HT-29 (cell line): ENCODE results near the gene ZNF536. TPM values are rescaled to one million over a fixed set of nuclear protein-coding genes. Genes with fewer than 3 reads are reported as not detected.
A peak's percentile ranks its signal among the peaks of the same experiment; 100 is the strongest.
"Not testable (repeated sequence)": the region's sequence is repeated elsewhere in the genome, so short reads cannot be mapped to it uniquely, and the experiment has no call there.

Source experiments
- DNase-seq: peaks from one replicate; pipeline ENCODE4 v3.0.0-alpha.2; 2015; ENCODE audit warnings: low spot score
- total RNA-seq: library from RNA; depleted of rRNA; stranded (reverse); fragments of >200 nt; shearing (Covaris generic); gene quantifications from 2 replicates; pipeline ENCODE4 v1.2.3, GENCODE V29; 2014

The ZNF536 gene
- total RNA-seq, 1 experiment from 2014 or later = not detected

DNA sequence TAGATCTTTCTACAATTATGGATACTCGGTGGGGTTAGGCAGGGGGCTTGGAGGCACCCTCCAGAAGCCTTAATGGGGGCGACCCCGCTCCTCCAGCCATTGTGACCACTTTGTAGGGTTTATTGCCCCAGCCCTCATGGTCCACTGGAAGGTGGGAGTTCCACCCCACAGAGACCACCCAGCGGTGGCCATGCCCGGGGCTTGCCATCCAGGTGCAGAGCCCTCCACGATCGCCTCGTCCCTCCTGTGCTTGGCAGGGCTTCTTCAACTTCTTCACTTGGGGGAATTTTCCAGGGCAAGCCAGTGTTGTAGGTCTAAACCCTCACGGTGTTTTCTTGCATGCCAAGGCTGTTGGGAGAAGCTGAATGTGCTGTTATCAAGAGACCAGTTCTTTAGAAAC is 16.1 kb downstream of the ZNF536 start:
- DNase-seq = no peak

DNA sequence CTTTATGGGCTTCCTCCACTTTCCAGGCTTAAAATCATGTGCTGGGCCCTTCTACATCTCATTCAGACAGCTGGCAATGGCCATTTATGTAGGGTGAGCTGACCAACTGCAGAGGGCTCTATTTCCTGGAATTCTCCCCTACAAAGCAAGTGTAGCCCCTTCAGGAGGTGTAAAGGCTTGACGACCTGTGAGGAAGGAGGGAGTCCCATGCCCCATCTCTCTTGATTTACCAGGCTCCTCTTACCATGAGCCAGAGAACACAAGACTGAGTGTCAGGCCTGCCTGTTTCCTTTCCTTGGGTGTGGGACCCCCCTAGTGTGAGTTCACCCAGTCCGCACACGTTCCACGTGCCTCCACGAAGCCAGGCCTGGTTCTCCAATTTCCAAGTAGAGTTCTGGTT is 16.6 kb downstream of the ZNF536 start:
- no peak for DNase-seq

DNA sequence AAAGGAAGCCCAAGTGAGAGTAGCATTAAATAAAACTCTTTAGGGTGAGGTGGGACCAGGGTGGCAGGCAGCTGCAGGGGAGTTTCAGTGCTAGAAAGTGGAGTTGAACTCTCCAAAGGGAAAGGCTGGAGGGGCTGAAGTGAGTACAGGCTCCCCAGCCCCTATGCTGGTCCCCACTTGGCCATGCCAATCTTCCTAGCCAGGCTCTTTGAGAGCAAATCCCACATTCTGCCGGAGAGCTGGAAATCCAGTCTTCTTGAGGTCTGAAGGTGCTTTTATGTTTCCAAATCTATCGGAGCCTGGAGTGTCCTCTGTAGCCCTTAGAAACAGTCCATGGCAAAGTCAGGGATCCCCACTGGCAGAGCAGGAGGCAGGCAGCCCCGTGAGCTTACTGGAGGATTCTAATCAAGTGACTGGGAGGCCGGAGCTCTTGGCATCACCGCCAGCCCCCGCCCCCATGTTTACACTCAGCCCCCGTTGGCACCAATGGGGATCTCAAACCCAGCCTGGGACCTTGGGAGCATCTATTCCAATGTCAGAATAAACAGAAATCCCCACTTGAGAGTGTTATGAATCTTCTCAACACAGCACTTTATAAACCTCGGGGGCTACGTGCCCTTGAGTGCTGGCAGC is 18.3 kb downstream of the ZNF536 start:
- no peak for DNase-seq

DNA sequence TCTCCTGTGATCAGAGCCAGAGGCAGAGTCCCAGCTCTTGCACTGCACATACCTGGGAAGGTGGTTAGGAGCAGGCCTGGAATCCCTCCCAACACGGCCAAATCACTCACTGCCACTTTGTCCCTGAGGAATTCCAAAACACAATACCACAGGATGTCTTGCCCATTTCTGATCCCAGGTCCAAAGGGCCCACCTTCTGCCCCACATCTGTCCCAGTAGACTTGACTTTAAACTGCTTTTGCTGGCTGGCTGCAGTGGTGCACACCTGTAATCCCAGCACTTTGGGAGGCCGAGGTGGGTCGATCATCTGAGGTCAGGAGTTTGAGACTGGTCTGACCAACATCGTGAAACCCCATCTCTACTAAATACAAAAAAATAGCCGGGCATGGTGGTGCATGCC is 18.9 kb downstream of the ZNF536 start:
- DNase-seq = no peak

DNA sequence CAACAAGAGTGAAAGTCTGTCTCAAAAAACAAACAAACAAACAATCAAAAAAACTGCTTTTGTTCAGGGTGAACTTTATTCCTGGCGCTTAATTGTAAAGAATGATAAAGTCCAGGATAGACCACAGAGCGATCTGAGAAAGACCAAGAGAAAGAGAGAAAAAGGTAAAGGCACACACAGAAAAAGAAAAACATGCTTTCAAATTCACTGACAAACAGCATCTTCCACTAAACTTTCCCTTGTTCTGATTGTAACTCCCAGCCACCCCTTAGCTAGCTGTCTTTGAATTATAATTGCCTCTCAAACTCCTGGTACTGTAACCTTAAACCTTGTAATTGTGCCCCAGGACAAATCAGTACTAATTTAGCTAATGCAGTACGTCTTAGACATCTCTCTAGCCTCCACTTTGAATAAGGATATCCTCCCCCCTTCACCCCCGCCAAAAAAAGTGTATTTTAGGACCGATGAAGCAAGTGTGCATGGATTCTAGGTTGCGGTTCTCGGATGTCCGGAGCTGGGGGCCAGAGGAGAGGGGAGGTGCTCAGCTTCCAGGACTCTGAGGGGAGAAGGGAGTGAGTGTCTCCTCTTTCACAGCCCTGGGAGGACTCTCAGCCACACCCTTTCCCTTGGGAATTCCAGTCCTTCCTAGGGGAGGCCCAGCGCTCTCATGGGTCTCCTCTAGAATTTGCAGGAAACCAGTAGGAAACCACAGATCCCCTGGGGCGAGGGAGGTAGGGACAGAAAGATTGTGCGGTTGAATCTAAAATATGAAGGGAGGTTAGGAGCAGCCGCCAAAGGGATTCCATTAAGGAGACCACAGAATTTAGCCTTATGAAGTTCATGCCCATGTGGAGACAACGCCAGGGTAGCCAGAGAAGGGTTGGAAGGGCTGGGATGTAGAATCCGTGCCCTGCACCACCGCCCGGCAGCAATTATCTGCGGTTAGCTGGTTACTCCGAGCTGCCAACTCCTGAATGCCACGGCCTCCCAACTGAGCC is 19.7 kb downstream of the ZNF536 start:
- no peak for DNase-seq

DNA sequence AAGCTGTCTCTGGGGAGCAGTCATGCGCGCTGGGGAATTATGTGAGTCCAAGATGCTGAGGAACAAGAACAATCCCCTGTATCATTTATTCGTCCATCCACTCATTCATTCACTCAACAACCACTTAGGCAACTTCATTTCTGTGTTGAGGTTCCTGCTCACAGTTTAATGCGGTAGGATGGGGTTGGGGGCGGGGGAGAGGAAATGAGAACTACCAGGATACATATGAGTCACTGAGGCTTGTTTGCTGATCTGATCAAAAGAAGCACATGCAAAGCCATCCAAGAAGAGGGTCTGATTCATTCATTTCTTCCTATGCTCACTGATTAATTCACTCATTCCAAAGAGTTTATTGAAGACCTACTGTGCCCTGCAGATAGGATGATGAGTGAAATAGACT is 20.9 kb downstream of the ZNF536 start:
- DNase-seq = no peak

DNA sequence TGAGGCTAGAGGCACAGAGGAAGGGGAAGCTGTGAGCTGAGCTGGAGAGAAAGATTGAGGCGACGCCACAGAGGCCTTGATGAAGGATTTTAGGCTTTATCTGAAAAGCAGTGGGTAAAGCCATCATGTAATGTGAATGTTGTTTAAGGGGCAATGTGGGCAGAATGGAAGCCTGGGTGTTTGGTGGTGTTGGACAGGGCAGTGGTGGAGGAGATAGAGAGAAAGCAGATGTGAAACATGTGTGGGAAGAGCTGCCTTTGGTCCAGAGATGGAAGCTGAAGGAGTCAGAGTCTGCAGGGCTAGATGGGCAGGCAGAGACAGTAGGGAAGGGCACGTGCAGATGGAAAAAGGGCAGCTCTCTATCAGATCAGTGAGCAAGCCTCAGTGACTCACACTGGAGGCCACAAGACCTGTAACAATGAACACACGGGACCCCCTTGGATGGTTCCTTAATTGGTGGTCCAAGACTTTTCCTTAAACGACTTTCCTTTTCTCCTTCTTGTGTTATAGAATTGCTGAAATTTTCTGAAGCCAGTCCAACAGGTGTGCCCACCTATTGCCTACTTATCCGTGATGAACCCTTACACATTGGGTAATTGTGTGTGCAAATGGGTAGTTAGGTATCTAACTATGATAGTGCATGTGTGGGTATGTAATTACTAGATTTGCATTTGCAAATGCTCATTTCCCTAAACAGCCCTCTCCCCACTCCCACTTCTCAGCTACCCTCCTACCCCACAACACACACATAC is 21.7 kb downstream of the ZNF536 start:
- no peak for DNase-seq

DNA sequence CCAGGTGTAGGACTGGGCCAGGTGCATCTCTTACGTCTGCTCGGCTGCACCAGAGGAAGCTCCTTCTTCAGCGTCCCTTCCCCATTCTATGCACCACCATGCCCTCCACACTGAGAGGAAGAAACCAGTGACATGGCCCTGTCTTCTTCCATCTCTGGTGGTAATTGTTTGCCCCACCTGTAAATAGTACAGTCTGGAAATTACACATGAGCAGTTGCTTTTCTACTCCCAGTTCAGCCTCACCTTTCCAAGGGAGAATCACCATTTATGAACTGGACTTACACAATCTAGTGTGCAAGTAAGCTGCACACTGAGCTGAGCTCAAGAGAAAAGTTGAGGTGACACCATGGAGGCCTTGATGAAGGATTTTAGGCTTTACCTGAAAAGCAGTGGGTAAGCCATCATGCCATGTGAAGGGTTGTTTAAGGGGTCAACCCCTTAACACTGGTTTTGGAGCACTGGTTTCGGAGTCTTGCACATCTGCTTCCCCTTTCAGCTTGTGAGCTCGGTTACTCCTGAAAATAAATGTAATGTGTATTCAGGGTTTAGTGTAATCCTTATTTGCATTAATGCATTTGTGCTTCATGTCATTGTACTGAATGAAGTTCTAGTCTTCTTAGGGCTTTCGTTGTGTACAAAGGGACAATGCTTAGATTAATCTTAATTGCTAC is 22.4 kb downstream of the ZNF536 start:
- DNase-seq = no peak

DNA sequence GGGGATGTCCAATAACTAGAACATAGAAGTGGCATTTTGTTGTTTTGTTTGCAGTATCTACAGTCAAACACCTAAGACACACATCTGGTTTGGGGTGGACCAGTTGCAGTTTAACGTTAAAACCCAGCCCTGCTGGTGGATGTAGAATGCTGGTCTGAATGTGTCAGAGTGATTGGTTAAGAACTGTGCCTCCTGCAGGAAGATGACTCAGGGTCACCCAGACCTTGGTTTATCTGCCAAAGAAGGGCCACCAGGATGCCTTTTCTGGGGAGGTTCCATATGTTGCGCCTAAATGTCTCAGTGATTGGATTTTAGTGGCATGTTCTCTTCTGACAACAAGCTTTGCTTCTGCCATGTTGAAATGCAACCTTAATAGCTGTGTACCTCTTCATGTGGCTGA is 23.1 kb downstream of the ZNF536 start:
- DNase-seq = no peak

DNA sequence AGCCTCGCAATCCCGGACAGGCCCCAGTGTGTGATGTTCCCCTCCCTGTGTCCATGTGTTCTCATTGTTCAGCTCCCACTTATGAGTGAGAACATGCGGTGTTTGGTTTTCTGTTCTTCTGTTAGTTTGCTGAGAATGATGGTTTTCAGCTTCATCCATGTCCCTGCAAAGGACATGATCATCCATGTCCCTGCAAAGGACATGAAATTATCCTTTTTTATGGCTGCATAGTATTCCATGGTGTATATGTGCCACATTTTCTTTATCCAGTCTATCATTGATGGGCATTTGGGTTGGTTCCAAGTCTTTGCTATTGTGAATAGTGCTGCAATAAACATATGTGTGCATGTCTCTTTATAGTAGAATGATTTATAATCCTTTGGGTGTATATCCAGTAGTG is 26.4 kb downstream of the ZNF536 start:
- not testable (repeated sequence) for DNase-seq

DNA sequence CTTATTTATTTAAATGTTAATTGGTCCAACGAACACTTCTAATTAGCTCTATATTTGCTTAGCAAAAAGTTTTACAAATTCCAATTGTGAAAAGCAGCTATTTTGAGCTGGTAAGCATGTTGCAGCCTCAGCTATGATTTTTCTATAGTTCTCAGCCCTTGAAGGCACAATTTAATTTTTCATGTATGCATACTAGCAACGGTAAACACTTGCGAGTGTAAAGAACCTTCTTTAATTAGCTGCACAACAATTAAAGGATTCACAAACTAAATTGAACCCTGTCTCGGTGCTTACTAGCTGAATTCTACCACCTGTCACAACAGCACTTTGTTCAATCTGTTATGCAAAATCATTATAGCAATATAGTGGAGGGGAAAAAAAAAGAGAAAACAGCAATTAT is 29.8 kb downstream of the ZNF536 start:
- DNase-seq = no peak

DNA sequence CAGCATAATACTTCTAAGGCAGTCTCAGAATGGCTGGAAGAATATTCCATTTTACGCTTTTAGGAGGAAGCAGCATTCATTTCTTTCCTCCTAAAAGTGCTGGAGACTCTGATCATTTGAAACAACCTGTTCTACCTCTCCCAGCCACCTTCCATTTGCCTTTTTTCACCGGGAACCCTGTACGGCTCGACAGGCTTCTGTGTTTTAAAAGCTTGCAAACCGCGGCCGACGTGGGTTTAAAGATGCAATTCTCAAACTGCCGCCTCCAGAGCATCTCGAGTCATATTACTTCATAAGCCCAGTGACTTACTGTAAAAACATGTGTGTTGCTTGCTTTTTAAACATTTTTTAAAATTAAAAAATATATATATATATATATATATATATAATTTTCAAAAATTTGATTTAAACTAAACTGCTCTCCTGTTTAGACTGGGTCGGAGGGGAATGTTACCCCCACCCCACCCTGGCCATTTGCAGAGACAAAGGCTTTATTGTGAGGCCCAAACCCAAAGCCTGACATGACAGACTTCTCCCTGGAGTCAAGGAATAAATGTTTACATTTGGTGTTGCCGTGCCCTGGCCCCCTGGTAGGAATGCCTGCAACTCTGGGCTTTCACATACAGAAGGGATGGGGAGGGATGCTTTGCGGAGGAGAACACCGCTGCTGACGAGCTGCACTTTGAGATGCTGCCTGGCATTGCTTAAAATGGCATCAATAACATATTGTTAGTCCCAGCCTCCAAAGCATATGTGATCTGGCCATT is 30.4 kb downstream of the ZNF536 start:
- DNase-seq = no peak

DNA sequence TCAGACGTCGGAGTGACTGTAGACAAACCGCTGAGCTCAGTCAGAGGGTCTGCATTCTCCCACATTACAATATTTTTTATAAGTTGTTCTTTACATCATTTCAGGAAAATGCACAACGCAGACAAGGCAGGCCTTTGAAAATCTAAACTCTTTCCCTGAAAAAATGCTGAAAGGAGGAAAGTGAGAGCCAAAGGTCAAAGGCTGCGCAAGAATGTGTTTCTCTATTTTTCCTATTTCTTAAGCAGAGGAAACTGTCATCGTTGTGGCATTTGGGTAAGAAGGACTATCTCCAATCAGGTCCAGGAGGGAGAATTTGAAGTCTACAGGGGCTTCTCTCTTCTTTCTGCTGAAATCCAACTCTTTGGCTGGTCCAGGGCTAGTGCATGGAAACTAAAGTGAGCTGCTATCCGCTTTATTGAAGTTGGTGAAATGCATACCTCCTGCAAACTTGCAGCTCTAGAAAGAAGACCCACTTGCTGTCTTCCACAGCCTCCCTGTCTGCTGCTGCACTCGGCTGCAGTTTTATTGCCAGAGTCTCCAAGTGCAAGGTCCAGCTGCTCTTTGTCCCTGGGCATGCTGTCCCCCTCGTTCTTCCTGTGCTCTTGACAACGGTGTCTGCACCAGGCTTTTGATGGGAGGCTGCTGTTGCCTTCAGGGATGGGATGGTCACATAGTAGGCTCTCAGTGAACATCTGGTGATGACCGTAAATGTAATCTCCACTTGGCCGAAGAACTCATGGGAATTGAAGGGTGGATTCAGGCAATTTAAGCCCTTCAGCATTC is 31.2 kb downstream of the ZNF536 start:
- DNase-seq = no peak

DNA sequence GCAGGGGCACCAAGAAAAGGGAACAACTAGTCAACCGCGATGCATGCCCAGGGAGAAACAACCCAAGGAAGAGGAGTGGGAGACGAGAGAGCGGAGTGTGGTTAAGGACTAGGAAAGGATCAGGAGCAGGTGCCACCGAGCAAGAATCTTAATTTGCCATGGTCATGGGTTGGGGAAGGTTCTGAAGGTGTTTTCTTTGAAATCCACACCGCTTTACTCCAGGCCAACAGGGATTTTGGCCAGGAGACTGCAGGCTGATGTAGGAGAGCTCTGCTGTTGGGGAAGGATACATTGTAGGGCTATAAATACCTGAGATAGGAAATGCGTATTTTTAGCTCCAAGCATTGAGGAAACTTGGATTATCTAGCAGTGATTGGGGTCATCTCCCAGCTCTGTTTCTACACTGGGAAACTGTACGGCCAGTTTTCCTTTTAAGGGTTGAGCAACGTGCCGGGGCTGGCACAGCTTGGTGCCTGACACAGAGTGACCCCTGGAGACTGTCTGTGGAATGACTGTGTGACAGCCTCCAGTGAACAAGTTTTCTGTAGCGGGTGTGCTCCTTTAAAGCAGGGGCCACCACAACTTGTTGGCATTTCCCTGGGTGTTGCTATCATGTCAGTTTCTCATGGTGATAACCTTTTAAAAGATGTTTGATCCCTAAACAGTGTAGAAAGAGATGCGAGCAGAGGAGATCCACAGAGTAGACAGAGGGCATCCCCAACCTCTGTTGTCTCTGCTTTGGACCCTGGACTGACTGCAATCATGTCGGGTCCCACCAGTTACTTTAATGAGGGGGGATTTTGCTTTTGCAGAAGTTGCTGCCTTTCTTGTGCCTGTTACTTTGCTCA is 34.3 kb downstream of the ZNF536 start:
- peak; percentile 57 for DNase-seq

DNA sequence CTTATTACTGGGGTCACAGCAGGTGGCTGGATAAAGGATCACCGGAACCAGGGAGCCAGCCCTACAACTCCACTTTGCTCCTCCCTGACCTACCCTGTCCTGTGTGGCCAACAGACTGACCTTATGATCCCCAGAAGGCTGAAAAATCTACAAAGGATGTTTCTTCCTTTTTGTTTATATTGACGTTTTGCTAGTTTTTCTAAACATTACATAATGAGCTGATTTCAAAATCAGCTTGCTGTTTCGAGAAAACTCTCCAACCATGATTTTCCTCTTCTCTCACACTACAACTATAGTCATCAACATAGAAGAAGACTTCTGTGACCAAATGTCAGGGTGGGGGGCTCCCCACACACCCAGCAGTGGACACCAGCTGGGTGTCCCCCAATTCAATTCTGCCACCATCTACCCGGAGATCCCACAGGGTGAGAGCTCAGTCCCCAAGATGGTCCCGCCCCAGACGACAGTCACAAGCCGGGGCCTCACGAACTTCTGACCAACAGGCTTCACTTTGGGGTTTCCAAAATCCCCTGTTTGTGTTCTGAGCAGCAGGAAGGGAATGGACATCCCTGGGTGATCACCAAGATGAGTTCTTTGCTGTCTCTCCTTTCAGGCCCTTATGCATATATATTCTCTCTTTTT is 35.0 kb downstream of the ZNF536 start:
- DNase-seq = no peak

DNA sequence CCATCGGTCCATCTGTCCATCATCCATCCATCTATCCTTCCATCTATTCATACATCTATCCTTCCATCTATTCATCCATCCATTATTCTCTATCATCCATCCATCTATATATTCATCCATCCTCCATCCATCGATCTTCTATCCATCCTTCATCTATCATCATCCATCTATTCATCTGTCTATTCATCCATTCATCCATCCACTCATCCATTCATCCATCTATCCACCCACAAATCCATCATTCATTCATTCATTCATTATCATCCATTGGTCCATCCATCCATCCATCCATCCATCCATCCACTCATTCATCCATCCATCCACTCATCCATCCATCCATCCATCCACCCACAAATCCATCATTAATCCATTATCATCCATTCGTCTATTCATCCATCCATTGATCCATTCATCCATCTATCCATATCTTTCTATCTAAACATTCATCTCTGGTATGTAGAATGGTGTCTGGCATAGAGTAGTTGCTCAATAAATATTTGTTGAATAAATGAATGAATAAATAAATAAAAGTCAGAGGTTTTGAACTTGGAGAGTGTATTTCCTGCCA is 36.6 kb downstream of the ZNF536 start:
- DNase-seq = no peak

DNA sequence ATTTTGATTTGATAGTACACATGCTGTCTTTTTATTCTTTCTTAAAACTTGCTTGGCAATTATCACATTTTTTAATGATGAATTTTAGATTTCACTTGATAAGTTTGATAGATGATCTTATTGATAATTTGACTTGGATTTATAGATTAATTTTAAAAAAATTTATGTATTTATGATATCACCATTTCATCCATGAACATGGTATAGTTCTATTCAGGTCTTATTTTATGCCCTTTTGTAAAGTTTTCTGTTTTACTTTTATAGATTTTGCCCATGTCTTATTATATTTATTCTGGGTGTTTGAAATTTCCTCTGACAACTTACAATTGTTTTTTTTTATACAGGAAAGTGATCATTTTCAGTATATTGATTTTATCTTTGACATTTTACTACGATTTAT is 39.5 kb downstream of the ZNF536 start:
- DNase-seq = no peak

DNA sequence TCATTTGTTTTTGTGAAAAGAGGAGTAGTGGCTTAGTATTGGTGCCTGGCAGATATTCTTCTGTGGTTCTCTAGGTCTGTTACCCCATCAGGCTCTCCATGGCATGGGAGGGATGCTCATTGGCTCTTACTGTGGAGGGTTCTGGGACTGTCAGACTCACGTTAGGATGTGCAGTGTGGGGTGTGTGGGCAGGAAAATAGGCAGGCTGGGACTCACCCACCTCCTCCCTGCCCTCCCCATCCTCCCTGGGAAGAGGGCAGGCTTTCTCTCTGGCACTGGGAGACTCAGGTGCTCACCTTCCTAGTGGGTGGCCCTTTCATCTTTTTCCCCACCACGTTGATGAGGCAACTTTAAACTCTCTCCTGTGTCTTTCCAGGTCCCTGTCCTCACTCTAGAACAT is 44.2 kb downstream of the ZNF536 start:
- no peak for DNase-seq
